PFSK-1 (cell line): ENCODE results near the gene TMEM131.

Experiments used
- FOXP2 ChIP-seq: optimal IDR thresholded peaks from 2 replicates; pipeline ENCODE3; 2011; ENCODE audit warnings: borderline replicate concordance, control low read depth, inconsistent platforms; ENCODE audit not compliant: insufficient read depth; ENCODE audit errors: extremely low read length, extremely low read depth
- POLR2AphosphoS5 ChIP-seq: IDR thresholded peaks from 2 replicates; pipeline ENCODE4 v1.6.1; 2012; ENCODE audit warnings: low read depth, mild to moderate bottlenecking, control low read depth, low read length, moderate library complexity
- SIN3A ChIP-seq: IDR thresholded peaks from 2 replicates; pipeline ENCODE4 v1.6.1; 2012; ENCODE audit warnings: mild to moderate bottlenecking, low read length, moderate library complexity, borderline replicate concordance; ENCODE audit not compliant: insufficient read depth
- TAF1 ChIP-seq: IDR thresholded peaks from 2 replicates; pipeline ENCODE4 v1.6.1; 2012; ENCODE audit warnings: low read length, control low read depth, borderline replicate concordance; ENCODE audit not compliant: insufficient read depth
- TF ChIP-seq, protein P1 (sequence below), 2 experiments: IDR thresholded peaks; 2 replicates each; pipeline versions ENCODE4 v1.6.1 to v1.8.0; 2011 to 2012; ENCODE audit warnings: low read depth in 2 of 2, low read length in 2 of 2, control low read depth in 1 of 2, inconsistent platforms in 1 of 2, mild to moderate bottlenecking in 1 of 2, moderate library complexity in 1 of 2; ENCODE audit not compliant: insufficient read depth in 1 of 2

The TMEM131 gene

DNA sequence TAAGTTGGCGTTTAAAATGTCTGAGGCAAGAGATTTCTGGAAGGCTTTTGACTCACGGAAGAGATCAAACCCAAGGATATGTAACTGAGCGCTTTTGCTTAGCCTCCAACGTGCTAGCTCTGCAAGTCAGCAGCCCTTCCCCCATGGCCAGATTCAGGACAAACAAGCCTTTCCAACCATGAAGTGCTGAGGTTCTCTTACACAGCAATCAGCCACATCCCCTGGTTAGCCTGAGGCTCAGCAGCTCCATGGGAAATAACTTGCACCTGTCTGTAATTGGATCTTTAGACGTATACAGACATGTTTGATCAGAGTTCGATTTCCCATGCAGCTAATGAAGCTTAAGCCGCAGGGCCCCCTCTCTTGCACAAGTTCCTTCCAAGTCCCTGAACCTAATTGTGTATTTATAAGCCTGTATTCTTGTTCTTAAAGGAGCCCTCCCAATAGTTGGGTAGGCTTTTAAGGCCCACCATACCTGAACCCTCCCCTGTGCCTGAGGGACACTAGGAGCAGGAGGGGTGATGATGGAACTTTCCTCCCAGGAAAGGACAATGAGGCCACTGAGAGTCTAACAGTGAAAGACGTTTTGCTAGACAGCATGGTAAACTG is 2.1 kb upstream of the TMEM131 start:
- TF ChIP-seq, protein P1, sequence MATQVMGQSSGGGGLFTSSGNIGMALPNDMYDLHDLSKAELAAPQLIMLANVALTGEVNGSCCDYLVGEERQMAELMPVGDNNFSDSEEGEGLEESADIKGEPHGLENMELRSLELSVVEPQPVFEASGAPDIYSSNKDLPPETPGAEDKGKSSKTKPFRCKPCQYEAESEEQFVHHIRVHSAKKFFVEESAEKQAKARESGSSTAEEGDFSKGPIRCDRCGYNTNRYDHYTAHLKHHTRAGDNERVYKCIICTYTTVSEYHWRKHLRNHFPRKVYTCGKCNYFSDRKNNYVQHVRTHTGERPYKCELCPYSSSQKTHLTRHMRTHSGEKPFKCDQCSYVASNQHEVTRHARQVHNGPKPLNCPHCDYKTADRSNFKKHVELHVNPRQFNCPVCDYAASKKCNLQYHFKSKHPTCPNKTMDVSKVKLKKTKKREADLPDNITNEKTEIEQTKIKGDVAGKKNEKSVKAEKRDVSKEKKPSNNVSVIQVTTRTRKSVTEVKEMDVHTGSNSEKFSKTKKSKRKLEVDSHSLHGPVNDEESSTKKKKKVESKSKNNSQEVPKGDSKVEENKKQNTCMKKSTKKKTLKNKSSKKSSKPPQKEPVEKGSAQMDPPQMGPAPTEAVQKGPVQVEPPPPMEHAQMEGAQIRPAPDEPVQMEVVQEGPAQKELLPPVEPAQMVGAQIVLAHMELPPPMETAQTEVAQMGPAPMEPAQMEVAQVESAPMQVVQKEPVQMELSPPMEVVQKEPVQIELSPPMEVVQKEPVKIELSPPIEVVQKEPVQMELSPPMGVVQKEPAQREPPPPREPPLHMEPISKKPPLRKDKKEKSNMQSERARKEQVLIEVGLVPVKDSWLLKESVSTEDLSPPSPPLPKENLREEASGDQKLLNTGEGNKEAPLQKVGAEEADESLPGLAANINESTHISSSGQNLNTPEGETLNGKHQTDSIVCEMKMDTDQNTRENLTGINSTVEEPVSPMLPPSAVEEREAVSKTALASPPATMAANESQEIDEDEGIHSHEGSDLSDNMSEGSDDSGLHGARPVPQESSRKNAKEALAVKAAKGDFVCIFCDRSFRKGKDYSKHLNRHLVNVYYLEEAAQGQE (IDR thresholded peaks at IDR 0.05; ENCODE audit: insufficient read depth in 1 of 2, low read depth in 2 of 2, low read length in 2 of 2): no peak
- TF ChIP-seq POLR2AphosphoS5 (no peak), FOXP2 (no peak), SIN3A (no peak), TAF1 (no peak)

DNA sequence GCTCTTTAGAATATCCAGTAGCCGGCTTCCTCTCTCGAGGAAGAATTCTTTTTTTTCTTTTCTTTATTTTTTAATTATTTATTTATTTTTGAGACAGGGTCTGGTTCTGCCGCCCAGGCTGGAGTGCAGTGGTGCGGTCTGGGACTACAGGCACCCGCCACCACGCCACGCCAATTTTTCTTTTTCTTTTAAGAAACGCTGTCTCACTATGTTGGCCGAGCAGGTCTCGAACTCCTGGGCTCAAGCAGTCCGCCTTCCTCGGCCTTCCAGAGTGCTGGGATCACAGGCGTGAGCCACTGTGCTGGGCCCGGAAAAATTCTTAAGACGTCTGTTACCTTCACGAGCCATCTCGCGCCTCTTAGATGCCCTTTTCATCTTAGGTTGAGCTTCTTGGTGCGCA is 931 bp upstream of the TMEM131 start:
- TF ChIP-seq FOXP2: no peak
- TF ChIP-seq, protein P1 (IDR thresholded peaks at IDR 0.05; ENCODE audit: insufficient read depth in 1 of 2, low read depth in 2 of 2, low read length in 2 of 2): no peak
- TF ChIP-seq POLR2AphosphoS5: no peak
- TF ChIP-seq TAF1: no peak
- TF ChIP-seq SIN3A: no peak

DNA sequence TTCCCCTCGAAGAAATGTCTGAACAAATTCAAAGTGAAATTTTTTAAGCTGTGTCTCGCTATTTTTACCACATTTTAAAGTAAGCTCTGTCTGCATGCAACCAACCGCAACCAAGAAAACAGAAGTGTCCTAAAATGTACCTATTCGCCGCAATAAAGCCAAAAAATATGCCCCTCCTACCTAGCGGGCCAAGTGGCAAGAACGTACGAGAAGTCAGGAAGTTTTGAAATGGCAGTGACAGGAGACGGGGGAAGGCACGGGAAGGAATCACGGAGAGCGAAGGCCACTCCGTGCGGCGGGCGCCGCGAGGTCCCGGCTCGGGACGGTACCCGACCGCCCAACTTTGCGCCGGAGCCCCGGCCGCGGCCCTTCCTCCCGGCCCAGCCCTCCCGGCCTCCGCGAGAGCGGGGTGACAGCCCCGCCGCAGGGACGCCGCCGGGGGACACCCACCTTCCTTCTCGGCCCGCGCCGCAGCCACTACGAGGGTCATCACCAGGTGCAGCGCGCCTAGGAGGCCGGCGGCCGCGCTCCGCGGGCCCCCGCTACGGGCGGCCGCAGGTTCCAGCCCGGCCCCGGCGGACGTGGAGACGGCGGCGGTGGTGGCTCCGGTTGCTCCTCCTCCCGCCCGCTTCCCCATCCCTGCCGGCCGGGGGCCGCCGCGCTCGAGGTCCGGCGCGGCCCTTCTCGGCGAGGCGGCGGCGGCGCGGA is 568 bp downstream of the TMEM131 start:
- no peak for TF ChIP-seq TAF1
- TF ChIP-seq POLR2AphosphoS5: no peak; the same call in 1 of the 2 replicates
- no peak for TF ChIP-seq FOXP2
- TF ChIP-seq SIN3A: no peak; the same call in 1 of the 2 replicates
- TF ChIP-seq, protein P1 (IDR thresholded peaks at IDR 0.05; ENCODE audit: insufficient read depth in 1 of 2, low read depth in 2 of 2, low read length in 2 of 2): no peak

DNA sequence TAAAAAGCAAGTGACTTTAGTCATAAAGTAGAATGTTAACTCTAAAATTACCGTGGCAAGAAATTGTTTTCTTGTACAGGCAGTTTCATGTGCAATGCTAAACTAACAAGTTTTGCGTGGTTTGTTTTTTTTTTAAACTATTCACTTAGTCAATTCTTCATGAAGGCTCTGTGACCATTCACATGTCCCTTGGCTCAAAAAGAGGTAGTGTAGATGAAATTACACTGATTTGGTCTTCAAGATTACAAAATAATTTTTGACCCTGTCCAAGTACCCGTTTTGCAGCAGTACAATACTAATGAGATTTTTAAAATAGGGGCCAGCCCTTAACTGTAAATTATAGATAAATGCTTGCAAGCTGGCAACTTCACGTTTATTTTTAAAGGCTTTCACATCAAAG is 1.3 kb downstream of the TMEM131 start:
- TF ChIP-seq POLR2AphosphoS5 (no peak), SIN3A (no peak)

DNA sequence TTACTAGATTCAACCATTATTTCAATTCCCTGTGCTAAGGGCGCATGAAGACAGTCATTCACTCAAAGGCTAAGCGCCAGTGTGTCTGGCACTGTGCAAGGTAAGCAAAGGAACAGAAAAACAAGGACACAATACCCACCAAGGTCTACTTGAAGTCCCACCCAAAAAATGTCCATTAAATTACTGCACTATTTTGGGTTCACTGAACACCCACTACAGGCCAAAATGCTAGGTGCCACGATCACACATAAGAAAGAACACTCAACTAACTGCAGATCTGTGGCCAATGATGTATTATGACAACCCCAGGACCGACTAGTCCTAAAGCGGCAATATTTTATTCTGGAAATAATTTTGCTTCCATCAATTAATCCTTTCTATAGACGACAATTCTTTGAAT is 1.8 kb downstream of the TMEM131 start:
- TF ChIP-seq SIN3A (no peak), TAF1 (no peak), FOXP2 (no peak), POLR2AphosphoS5 (no peak)
- TF ChIP-seq, protein P1 (IDR thresholded peaks at IDR 0.05; ENCODE audit: insufficient read depth in 1 of 2, low read depth in 2 of 2, low read length in 2 of 2): no peak
